Mucosa of descending colon (tissue), 3 donors: ENCODE measurements around the gene RPSA. TPM values are rescaled to one million over a fixed set of nuclear protein-coding genes. Genes with fewer than 3 reads are reported as not detected.
A peak's percentile ranks its signal among the peaks of the same experiment; 100 is the strongest.
"Not testable (repeated sequence)": the region's sequence is repeated elsewhere in the genome, so short reads cannot be mapped to it uniquely, and the experiment has no call there.

Experiments
- ATAC-seq: fragments of 200-7000 bp; cut with Tn5 transposase; one replicate; pipeline ENCODE4 v1.9.1; 2020; ENCODE audit warnings: mild to moderate bottlenecking, moderate library complexity
- DNase-seq, 3 donors: peaks; one replicate each; pipeline ENCODE4 v3.0.0-alpha.2; 2020
- H3K36me3 ChIP-seq: fragments of 200-600 bp; one replicate; pipeline ENCODE4 v1.8.0; 2021; ENCODE audit warnings: low read depth, mild to moderate bottlenecking
- H3K4me1 ChIP-seq: fragments of 200-600 bp; one replicate; pipeline ENCODE4 v1.8.0; 2021; ENCODE audit warnings: low read depth, mild to moderate bottlenecking
- H3K4me3 ChIP-seq: fragments of 200-600 bp; one replicate; pipeline ENCODE4 v1.8.0; 2021; ENCODE audit warnings: mild to moderate bottlenecking
- H3K9me3 ChIP-seq: fragments of 200-600 bp; one replicate; pipeline ENCODE4 v1.8.0; 2021; ENCODE audit warnings: mild to moderate bottlenecking
- CTCF ChIP-seq: fragments of 200-600 bp; IDR thresholded peaks from one replicate; pipeline ENCODE4 v1.8.0; 2022; ENCODE audit warnings: antibody characterized with exemption, mild to moderate bottlenecking
- intact Hi-C, 2 donors: fragments of 100-400 bp; cut with DNase I in 1 of 2; cut with micrococcal nuclease in 1 of 2; formaldehyde crosslinking; loops; one replicate each; pipeline versions ENCODE4 v1.11.0 to v1.11.1; 2022; cut with DNase I, micrococcal nuclease
- total RNA-seq, 3 donors: library from RNA; stranded (reverse); fragmentation: NEBNext Ultra II Directional in 2 of 3; extraction: Animal tissue kit (Norgen Biotek cat#: 25700) in 2 of 3; gene quantifications; one replicate each; pipeline versions ENCODE4 v1.2.1 to v1.2.4, GENCODE V29; 2021 to 2023
- donor health status: DM: no; HTN: no; CAD: no; lungs with moderate emphysema.
- donor health status: DM: no; HTN: no; CAD: no.
- donor health status: DM: no; HTN: yes; CAD: no.

Gene RPSA
- total RNA-seq, 3 donors from 2014 or later: 692 to 1,050 (median 908) TPM

- no peaks in the 10 kb centered on the region for H3K9me3 ChIP-seq
- H3K36me3 ChIP-seq: no peaks in the 10 kb centered on the region
- intact Hi-C loops: loop anchor here (5.0 to 10.0 kb wide), 2 partner anchors 48 to 51 kb away; no protein-coding TSS in a partner anchor
- ATAC-seq: no peak
- no peak for TF ChIP-seq CTCF
- peaks cover 11% of the 10 kb centered on the region for H3K4me1 ChIP-seq
- H3K4me3 ChIP-seq: no peak overlapping the region
- DNase-seq: no peak
These were observed 39.9 kb downstream of the RPSA start for GRCh38 chr3:39446444-39446843.

- Histone ChIP-seq H3K4me1 (peaks cover 11% of the 10 kb centered on the region), H3K9me3 (no peaks in the 10 kb centered on the region), H3K4me3 (no peak overlapping the region), H3K36me3 (no peaks in the 10 kb centered on the region)
- peak; percentile 78 for TF ChIP-seq CTCF
- DNase-seq (peak in 2 of 3 donors; percentile 51 to 96), ATAC-seq (peak; percentile 86)
- intact Hi-C loops: loop anchor here (5.0 to 10.0 kb wide), 2 partner anchors 47 to 49 kb away; no protein-coding TSS in a partner anchor
These were observed 41.3 kb downstream of the RPSA start for GRCh38 chr3:39447637-39448483.

GRCh38 chr3:39448506-39449233 lies 42.1 kb downstream of the RPSA start:
- Histone ChIP-seq H3K4me3 (no peak overlapping the region), H3K4me1 (peaks cover 15% of the 10 kb centered on the region), H3K9me3 (no peaks in the 10 kb centered on the region), H3K36me3 (no peaks in the 10 kb centered on the region)
- intact Hi-C loops: loop anchor here (5.0 to 10.0 kb wide), 2 partner anchors 46 to 49 kb away; no protein-coding TSS in a partner anchor
- no peak for TF ChIP-seq CTCF
- DNase-seq (peak in 2 of 3 donors; percentile 54 to 58), ATAC-seq (peak; percentile 79)

- no peak for TF ChIP-seq CTCF
- no peak for ATAC-seq
- no peaks in the 10 kb centered on the region for H3K36me3 ChIP-seq
- peaks cover 15% of the 10 kb centered on the region for H3K4me1 ChIP-seq
- H3K4me3 ChIP-seq: no peak overlapping the region
- H3K9me3 ChIP-seq: no peaks in the 10 kb centered on the region
- DNase-seq: no peak
- intact Hi-C loops: loop anchor here (5.0 to 10.0 kb wide), 2 partner anchors 45 to 48 kb away; no protein-coding TSS in a partner anchor
These were observed 43.3 kb downstream of the RPSA start for GRCh38 chr3:39449796-39450195.

GRCh38 chr3:39453134-39453533 lies 46.6 kb downstream of the RPSA start:
- DNase-seq (no peak), ATAC-seq (peak; percentile 45)
- H3K36me3 ChIP-seq: no peaks in the 10 kb centered on the region
- no peaks in the 10 kb centered on the region for H3K9me3 ChIP-seq
- H3K4me3 ChIP-seq: no peak overlapping the region
- intact Hi-C loops: no loop called here
- no peak for TF ChIP-seq CTCF
- peaks cover 10% of the 10 kb centered on the region for H3K4me1 ChIP-seq

- peak in 2 of 3 donors; percentile 15 to 36 for DNase-seq
- H3K36me3 ChIP-seq, H3K4me3 ChIP-seq, H3K9me3 ChIP-seq, H3K4me1 ChIP-seq, intact Hi-C loops: not testable (repeated sequence)
- ATAC-seq: peak; percentile 60
These were observed 47.4 kb downstream of the RPSA start for GRCh38 chr3:39453872-39454271.
